Cardiac muscle cell (in vitro differentiated cells and primary cell): ENCODE results near the gene NRG3. TPM values are rescaled to one million over a fixed set of nuclear protein-coding genes. Genes with fewer than 3 reads are reported as not detected.
A peak's percentile ranks its signal among the peaks of the same experiment; 100 is the strongest.

ENCODE experiments used
- DNase-seq, 2 donors: peaks; one replicate each; pipeline versions ENCODE4 v3.0.0 to v3.0.0-alpha.2; 2010 to 2017; ENCODE audit warnings: low read depth in 1 of 2, low spot score in 1 of 2
- H3K27ac ChIP-seq: fragments of 200-600 bp; sonication (generic); 2 replicates; pipeline ENCODE4 v1.5.1; 2016
- H3K27me3 ChIP-seq: fragments of 200-600 bp; sonication (generic); 2 replicates; pipeline ENCODE4 v1.6.0; 2016; ENCODE audit warnings: control low read depth
- H3K36me3 ChIP-seq: fragments of 200-600 bp; sonication (generic); 2 replicates; pipeline ENCODE4 v1.5.1; 2016; ENCODE audit warnings: control low read depth
- H3K4me1 ChIP-seq: fragments of 200-600 bp; sonication (generic); 2 replicates; pipeline ENCODE4 v1.8.1; 2017; ENCODE audit warnings: low read depth, mild to moderate bottlenecking, mixed run types
- H3K4me3 ChIP-seq: fragments of 200-600 bp; sonication (generic); 2 replicates; pipeline ENCODE4 v1.5.1; 2016; ENCODE audit warnings: mild to moderate bottlenecking
- H3K9me3 ChIP-seq: fragments of 200-600 bp; sonication (generic); 2 replicates; pipeline ENCODE4 v1.5.1; 2017; ENCODE audit warnings: low read depth, mild to moderate bottlenecking, control low read depth
- polyA plus RNA-seq: library from polyadenylated mRNA; unstranded; fragments of >200 nt; fragmentation: Nextera tagmentation; extraction: Ambion mirVana; gene quantifications from 2 replicates; pipeline ENCODE4 v1.2.1, GENCODE V29; 2016
- total RNA-seq: library from RNA; depleted of rRNA; stranded (reverse); fragments of >200 nt; gene quantifications from 2 replicates; pipeline ENCODE4 v1.2.3, GENCODE V29; 2016
- TF ChIP-seq, protein P1 (sequence below): IDR thresholded peaks from 2 replicates; pipeline ENCODE4 v1.5.1; 2012; ENCODE audit warnings: low read depth, mild to moderate bottlenecking, low read length

Gene NRG3
- total and polyA plus RNA-seq, 2 experiments from 2014 or later = 0.48 to 0.55 TPM

DNA sequence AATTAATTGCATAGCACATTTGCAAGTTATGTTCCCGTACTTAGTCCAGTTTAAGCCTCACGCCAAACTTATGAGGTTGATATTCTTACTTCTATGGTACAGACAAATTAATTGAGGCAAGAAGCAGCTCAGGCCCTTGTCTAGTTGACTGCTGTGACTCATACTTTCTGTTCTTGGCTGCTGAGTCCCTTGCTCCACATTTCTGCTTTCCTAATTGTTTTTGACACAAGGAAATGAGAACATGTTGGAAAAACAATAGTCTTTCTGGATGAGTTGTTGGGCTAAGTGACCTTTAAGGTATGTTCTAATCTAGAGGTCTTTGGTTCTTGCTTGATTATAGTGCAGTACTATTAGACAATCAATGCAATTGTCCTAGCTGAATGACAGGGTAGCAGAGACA is 331.8 kb downstream of the NRG3 start:
- Histone ChIP-seq H3K36me3 (no peaks in the 10 kb centered on the region), H3K27ac (no peak overlapping the region), H3K4me1 (no peaks in the 10 kb centered on the region), H3K9me3 (no peaks in the 10 kb centered on the region), H3K27me3 (no peaks in the 10 kb centered on the region), H3K4me3 (no peak overlapping the region)
- peak in 1 of 2 donors; percentile 27 for DNase-seq
- TF ChIP-seq, protein P1, sequence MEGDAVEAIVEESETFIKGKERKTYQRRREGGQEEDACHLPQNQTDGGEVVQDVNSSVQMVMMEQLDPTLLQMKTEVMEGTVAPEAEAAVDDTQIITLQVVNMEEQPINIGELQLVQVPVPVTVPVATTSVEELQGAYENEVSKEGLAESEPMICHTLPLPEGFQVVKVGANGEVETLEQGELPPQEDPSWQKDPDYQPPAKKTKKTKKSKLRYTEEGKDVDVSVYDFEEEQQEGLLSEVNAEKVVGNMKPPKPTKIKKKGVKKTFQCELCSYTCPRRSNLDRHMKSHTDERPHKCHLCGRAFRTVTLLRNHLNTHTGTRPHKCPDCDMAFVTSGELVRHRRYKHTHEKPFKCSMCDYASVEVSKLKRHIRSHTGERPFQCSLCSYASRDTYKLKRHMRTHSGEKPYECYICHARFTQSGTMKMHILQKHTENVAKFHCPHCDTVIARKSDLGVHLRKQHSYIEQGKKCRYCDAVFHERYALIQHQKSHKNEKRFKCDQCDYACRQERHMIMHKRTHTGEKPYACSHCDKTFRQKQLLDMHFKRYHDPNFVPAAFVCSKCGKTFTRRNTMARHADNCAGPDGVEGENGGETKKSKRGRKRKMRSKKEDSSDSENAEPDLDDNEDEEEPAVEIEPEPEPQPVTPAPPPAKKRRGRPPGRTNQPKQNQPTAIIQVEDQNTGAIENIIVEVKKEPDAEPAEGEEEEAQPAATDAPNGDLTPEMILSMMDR = no peak

DNA sequence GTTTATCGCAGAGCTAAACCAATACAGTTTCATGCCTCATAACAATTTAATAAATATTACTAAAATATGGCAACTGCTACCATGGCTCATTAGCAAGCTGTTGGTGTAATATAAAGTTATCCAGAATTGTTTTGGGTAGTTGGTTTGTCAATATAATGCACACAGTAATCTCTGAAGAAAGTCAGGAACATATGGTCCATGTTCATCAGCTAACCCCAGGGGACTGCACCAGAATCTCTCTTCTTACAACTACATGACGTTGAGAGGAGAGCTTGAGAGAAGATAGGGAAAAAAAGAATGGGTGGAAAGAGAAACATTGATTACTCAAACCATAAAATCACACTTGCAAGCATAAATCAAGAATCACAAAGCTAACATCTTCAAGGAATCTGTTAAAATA is 333.7 kb downstream of the NRG3 start:
- TF ChIP-seq, protein P1 = no peak
- H3K27ac ChIP-seq = no peak overlapping the region
- no peak overlapping the region for H3K4me3 ChIP-seq

DNA sequence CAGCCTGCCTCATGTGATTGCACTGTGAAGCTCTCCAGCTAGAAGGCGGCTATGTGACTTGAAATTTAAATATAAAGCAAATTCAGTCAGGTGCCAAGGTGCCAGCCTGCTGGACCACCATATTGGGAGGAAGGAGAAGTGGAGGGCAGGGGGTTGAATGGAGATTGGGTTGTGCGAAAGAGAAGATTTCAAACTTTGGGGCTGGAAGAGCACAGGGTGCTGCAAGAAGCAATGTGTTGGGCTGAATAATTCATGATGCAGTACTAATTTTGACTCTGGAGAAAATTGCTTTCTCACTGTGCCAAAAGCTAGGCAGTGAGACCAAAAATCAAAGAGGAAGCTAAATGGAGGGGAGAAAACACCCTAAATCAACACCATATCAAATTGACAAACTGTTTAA is 335.3 kb downstream of the NRG3 start:
- no peaks in the 10 kb centered on the region for H3K4me1 ChIP-seq

More for the DNA sequence above, 333.7 kb downstream of the NRG3 start:
- Histone ChIP-seq H3K27me3 (no peaks in the 10 kb centered on the region), H3K36me3 (no peaks in the 10 kb centered on the region), H3K4me1 (no peaks in the 10 kb centered on the region), H3K9me3 (no peaks in the 10 kb centered on the region)
- DNase-seq = no peak

DNA sequence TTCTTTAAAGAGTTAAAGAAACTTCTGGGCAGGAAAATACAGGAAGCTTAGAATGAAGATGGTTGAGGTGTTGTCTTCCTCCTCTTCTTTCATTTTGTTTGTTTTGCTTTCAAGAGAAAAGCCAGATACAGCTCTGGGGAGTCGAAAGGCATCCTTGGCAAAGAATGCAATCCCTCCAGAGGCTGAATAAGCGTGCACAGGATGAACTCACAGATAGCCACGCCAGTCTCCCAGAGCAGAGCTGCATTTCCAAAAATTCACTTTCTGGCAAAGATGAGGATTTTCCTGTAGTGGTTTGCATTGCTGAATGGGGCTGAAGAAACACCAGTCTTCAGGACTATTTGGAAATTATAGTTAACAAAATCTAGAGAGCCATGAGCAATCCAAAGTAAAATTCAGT is 336.4 kb downstream of the NRG3 start:
- H3K27me3 ChIP-seq = no peaks in the 10 kb centered on the region
- H3K4me1 ChIP-seq = no peaks in the 10 kb centered on the region
- no peak overlapping the region for H3K27ac ChIP-seq
- TF ChIP-seq, protein P1 = no peak
- no peaks in the 10 kb centered on the region for H3K9me3 ChIP-seq
- DNase-seq = peak; percentile 13 to 15
- no peak overlapping the region for H3K4me3 ChIP-seq
- H3K36me3 ChIP-seq = no peaks in the 10 kb centered on the region

More for the DNA sequence above, 335.3 kb downstream of the NRG3 start:
- no peak overlapping the region for H3K4me3 ChIP-seq
- no peak overlapping the region for H3K27ac ChIP-seq
- no peaks in the 10 kb centered on the region for H3K27me3 ChIP-seq
- TF ChIP-seq, protein P1 = no peak
- DNase-seq = no peak
- no peaks in the 10 kb centered on the region for H3K9me3 ChIP-seq
- H3K36me3 ChIP-seq = no peaks in the 10 kb centered on the region

DNA sequence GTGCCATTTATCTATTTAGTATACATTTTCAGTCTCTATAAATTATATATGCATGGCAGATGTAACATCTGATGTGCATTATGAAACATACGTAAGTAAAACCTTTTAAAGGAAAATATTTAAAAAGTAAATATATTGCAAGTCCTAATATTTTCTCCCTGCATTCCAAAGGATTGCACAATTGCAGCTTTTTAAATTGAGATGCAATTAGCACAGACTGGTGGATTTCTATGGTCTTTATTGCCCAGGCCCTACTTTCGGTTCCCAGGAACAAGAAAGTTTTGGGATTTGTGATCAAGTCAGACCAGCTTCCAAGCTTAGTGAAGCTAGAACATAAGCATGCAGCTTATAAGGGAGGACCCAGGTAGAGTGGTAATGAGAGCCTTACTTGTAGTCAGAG is 337.8 kb downstream of the NRG3 start:
- DNase-seq = no peak
- Histone ChIP-seq H3K27me3 (no peaks in the 10 kb centered on the region), H3K27ac (no peak overlapping the region), H3K36me3 (no peaks in the 10 kb centered on the region), H3K9me3 (no peaks in the 10 kb centered on the region), H3K4me3 (no peak overlapping the region), H3K4me1 (no peaks in the 10 kb centered on the region)
- TF ChIP-seq, protein P1 = no peak

DNA sequence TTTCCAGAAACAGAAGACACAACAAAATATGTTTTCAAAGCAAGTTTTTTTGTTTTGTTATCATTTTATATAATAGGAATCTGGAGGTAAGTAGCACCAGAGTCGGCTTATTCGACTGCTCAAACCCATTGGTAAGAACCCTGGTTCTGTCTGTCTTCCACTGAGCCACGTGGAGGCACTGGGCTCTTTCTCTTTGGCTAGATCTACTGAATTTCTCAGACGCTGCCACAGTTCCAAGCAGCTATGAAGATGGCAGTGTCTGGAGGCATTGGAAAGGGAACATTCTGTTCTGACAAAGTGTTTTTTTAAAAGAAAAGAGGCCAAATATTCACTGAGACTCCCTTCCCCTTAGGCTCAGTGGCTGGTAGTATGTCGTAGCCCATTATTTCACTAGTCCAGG is 338.8 kb downstream of the NRG3 start:
- H3K36me3 ChIP-seq = no peaks in the 10 kb centered on the region
- no peaks in the 10 kb centered on the region for H3K4me1 ChIP-seq
- no peak for DNase-seq
- no peaks in the 10 kb centered on the region for H3K27me3 ChIP-seq
- no peak overlapping the region for H3K4me3 ChIP-seq
- H3K9me3 ChIP-seq = no peaks in the 10 kb centered on the region
- H3K27ac ChIP-seq = no peak overlapping the region
- TF ChIP-seq, protein P1 = no peak
